Neuronal stem cell (in vitro differentiated cells): ENCODE measurements around the gene TRIM54.

Experiments
- DNase-seq: peaks from one replicate; pipeline ENCODE4 v3.0.0-alpha.2; 2013; ENCODE audit warnings: low spot score
- H2AFZ ChIP-seq: one replicate; pipeline ENCODE4 v1.6.1; 2013; ENCODE audit warnings: mild to moderate bottlenecking, low read length, inconsistent platforms
- H2AK5ac ChIP-seq: 2 replicates; pipeline ENCODE4 v1.6.1; 2013; ENCODE audit warnings: low read depth, mild to moderate bottlenecking, inconsistent platforms, low read length, moderate library complexity, mixed read lengths
- H2BK120ac ChIP-seq: 2 replicates; pipeline ENCODE4 v1.6.1; 2013; ENCODE audit warnings: low read depth, mild to moderate bottlenecking, inconsistent platforms, low read length, moderate library complexity, mixed read lengths
- H2BK12ac ChIP-seq: one replicate; pipeline ENCODE4 v1.6.1; 2013; ENCODE audit warnings: low read length, inconsistent platforms
- H2BK15ac ChIP-seq: 2 replicates; pipeline ENCODE4 v1.6.1; 2013; ENCODE audit warnings: mild to moderate bottlenecking, low read length, inconsistent platforms, mixed read lengths
- H2BK5ac ChIP-seq: one replicate; pipeline ENCODE4 v1.6.1; 2013; ENCODE audit warnings: inconsistent platforms, mild to moderate bottlenecking, low read length, moderate library complexity
- H3K14ac ChIP-seq: one replicate; pipeline ENCODE4 v1.6.1; 2013; ENCODE audit warnings: low read length, inconsistent platforms
- H3K18ac ChIP-seq: 2 replicates; pipeline ENCODE4 v1.6.1; 2013; ENCODE audit warnings: low read length, inconsistent platforms
- H3K23ac ChIP-seq: 2 replicates; pipeline ENCODE4 v1.6.1; 2013; ENCODE audit warnings: low read depth, mild to moderate bottlenecking, mixed read lengths, low read length, inconsistent platforms; ENCODE audit not compliant: poor library complexity
- H3K27ac ChIP-seq: replicated peaks from 3 replicates; pipeline ENCODE4 v1.5.1; 2013; ENCODE audit warnings: low read length, inconsistent platforms
- H3K27me3 ChIP-seq, 3 experiments: 2 replicates each; pipeline ENCODE4 v1.6.1; 2013; ENCODE audit warnings: low read length in 3 of 3, mild to moderate bottlenecking in 2 of 3, inconsistent platforms in 1 of 3, low read depth in 1 of 3, mixed read lengths in 1 of 3, moderate library complexity in 1 of 3; ENCODE audit not compliant: control insufficient read depth in 3 of 3, insufficient read depth in 3 of 3
- H3K36me3 ChIP-seq, 2 donors: replicated peaks in 1 of 2; 2 replicates each; pipeline ENCODE4 v1.6.1; 2013; ENCODE audit warnings: low read length in 2 of 2; ENCODE audit not compliant: control insufficient read depth in 2 of 2, insufficient read depth in 2 of 2
- H3K4ac ChIP-seq: 2 replicates; pipeline ENCODE4 v1.6.1; 2013; ENCODE audit warnings: inconsistent platforms, mild to moderate bottlenecking, low read length, moderate library complexity
- H3K4me1 ChIP-seq, 2 donors: 1 replicate in 1 of 2; 2 replicates in 1 of 2; pipeline ENCODE4 v1.6.1; 2013; ENCODE audit warnings: low read length in 2 of 2, low read depth in 1 of 2; ENCODE audit not compliant: control insufficient read depth in 2 of 2, insufficient read depth in 1 of 2
- H3K4me2 ChIP-seq: one replicate; pipeline ENCODE4 v1.6.1; 2013; ENCODE audit warnings: mild to moderate bottlenecking, low read length, inconsistent platforms; ENCODE audit not compliant: insufficient read depth, poor library complexity, severe bottlenecking
- H3K4me3 ChIP-seq, 2 donors: 2 replicates each; pipeline ENCODE4 v1.5.1; 2013; ENCODE audit warnings: low read length in 2 of 2, mild to moderate bottlenecking in 2 of 2, inconsistent platforms in 1 of 2, moderate library complexity in 1 of 2
- H3K79me1 ChIP-seq: one replicate; pipeline ENCODE4 v1.6.1; 2013; ENCODE audit warnings: low read depth, mild to moderate bottlenecking, inconsistent platforms, low read length, moderate library complexity
- H3K9ac ChIP-seq: one replicate; pipeline ENCODE4 v1.6.1; 2013; ENCODE audit warnings: mild to moderate bottlenecking, low read depth, low read length, inconsistent platforms; ENCODE audit not compliant: poor library complexity
- H3K9me3 ChIP-seq, 2 donors: replicated peaks in 1 of 2; 2 replicates each; pipeline versions ENCODE3 to v1.6.1; 2013; ENCODE audit warnings: low read length in 2 of 2, mild to moderate bottlenecking in 2 of 2, inconsistent platforms in 1 of 2, low read depth in 1 of 2, mixed read lengths in 1 of 2, moderate library complexity in 1 of 2; ENCODE audit not compliant: control insufficient read depth in 2 of 2, insufficient read depth in 1 of 2
- H4K8ac ChIP-seq: one replicate; pipeline ENCODE4 v1.6.1; 2013; ENCODE audit warnings: low read depth, mild to moderate bottlenecking, inconsistent platforms, low read length, moderate library complexity
- H4K91ac ChIP-seq: one replicate; pipeline ENCODE4 v1.6.1; 2013; ENCODE audit warnings: low read length, low read depth, mild to moderate bottlenecking, inconsistent platforms; ENCODE audit not compliant: poor library complexity
- WGBS, 2 donors: extraction: QIAGEN DNeasy Blood & Tissue Kit; methylation state at CpG; one replicate each; pipeline ENCODE4 v1.1.7; 2013; ENCODE audit warnings: missing lambda C conversion rate in 2 of 2, mixed read lengths in 1 of 2; ENCODE audit not compliant: insufficient read length in 2 of 2, insufficient replicate concordance in 1 of 2; ENCODE audit errors: extremely low coverage in 2 of 2; 5-methylcytosine and 5-hydroxymethylcytosine counted together

The TRIM54 gene

DNA sequence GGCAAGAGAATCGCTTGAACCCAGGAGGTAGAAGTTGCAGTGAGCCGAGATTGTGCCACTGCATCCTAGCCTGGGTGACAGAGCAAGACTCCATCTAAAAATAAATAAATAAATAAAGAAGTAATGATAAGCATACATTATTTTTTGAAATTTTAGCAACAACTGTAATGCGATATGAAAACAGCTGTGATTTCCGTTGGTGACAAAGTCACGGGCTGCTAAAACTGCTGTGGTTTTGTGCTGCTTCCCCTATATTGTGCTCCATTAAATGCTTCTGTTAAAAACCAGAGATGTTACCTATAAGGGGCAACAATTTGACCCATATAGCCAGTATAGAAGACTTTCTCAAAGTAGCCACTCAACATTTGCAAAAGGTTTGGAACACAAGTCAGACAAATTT lies 8.3 kb downstream of the TRIM54 start:
- H3K4ac ChIP-seq = no peak overlapping the region
- no peak overlapping the region for H3K18ac ChIP-seq
- H3K27ac ChIP-seq = no peak overlapping the region
- no peaks in the 10 kb centered on the region for H3K9me3 ChIP-seq
- H3K4me2 ChIP-seq = no peak overlapping the region
- H3K23ac ChIP-seq = no peak overlapping the region
- no peak overlapping the region for H3K9ac ChIP-seq
- no peaks in the 10 kb centered on the region for H3K4me1 ChIP-seq
- H3K79me1 ChIP-seq = no peaks in the 10 kb centered on the region
- DNase-seq = no peak
- H3K4me3 ChIP-seq = no peak overlapping the region
- no peak overlapping the region for H2BK12ac ChIP-seq
- H3K14ac ChIP-seq = no peak overlapping the region
- H3K27me3 ChIP-seq = peaks cover 0 to 84% (median 2%) of the 10 kb centered on the region in 3 experiments
- H2BK120ac ChIP-seq = no peak overlapping the region
- no CpG with 5 or more reads among the region's 5 CpGs for WGBS, 2 donors
- no peak overlapping the region for H2AK5ac ChIP-seq
- no peak overlapping the region for H2BK15ac ChIP-seq
- H2AFZ ChIP-seq = no peak overlapping the region
- no peak overlapping the region for H2BK5ac ChIP-seq
- no peaks in the 10 kb centered on the region for H3K36me3 ChIP-seq
- no peak overlapping the region for H4K91ac ChIP-seq
- H4K8ac ChIP-seq = no peak overlapping the region

DNA sequence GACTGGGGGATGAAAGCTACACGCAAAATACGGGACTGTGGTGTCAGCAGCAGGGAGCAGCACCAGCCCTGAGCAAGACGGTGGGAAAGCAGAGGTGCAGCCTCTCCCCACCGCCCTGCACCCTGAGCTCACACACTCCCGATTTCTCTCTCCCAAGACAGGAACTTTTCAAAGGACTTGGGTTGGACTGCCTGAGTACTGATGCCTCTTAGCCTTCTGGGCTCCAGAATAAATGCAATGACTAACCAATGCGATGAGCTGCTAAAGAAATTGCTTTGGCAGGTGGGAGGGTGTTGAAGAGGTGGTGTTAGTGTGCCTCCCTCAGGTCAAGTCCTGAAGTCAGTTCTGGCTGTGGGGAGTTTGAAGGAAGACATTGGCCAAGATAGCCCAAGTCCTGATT lies 9.6 kb downstream of the TRIM54 start:
- H2BK5ac ChIP-seq = no peak overlapping the region
- no peak overlapping the region for H3K4me2 ChIP-seq
- no peak overlapping the region for H2AFZ ChIP-seq
- H3K14ac ChIP-seq = no peak overlapping the region
- WGBS, 2 donors = no CpG with 5 or more reads among the region's 6 CpGs
- H4K8ac ChIP-seq = no peak overlapping the region
- no peak overlapping the region for H2BK120ac ChIP-seq
- H3K9ac ChIP-seq = no peak overlapping the region
- no peak overlapping the region for H3K23ac ChIP-seq
- no peak overlapping the region for H3K27ac ChIP-seq
- H3K36me3 ChIP-seq = no peaks in the 10 kb centered on the region
- H2AK5ac ChIP-seq = no peak overlapping the region
- no peak overlapping the region for H2BK12ac ChIP-seq
- no peaks in the 10 kb centered on the region for H3K9me3 ChIP-seq
- no peak overlapping the region for H2BK15ac ChIP-seq
- no peak for DNase-seq
- no peak overlapping the region for H3K4ac ChIP-seq
- no peak overlapping the region for H3K4me3 ChIP-seq
- no peaks in the 10 kb centered on the region for H3K79me1 ChIP-seq
- no peak overlapping the region for H4K91ac ChIP-seq
- H3K27me3 ChIP-seq = peaks cover 0 to 75% (median 2%) of the 10 kb centered on the region in 3 experiments
- H3K4me1 ChIP-seq = no peaks in the 10 kb centered on the region
- no peak overlapping the region for H3K18ac ChIP-seq

DNA sequence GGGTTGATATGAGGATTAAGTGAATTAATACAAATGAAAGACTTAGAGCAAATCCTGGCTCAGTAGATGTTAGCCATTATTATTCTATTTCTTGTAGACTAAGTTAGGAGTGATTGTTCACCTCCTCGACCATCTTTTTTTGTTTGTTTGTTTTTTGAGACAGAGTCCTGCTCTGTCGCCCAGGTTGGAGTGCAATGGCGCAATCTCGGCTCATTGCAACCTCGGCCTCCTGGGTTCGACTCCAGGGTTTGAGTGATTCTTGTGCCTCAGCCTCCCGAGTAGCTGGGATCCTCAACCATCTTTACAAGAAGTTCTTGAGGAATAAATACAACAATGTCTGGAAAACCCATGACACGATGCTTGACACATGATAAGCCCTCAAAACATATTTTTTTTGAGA lies 12.7 kb downstream of the TRIM54 start:
- Histone ChIP-seq H3K27ac (no peak overlapping the region), H2BK5ac (no peak overlapping the region), H2AFZ (no peak overlapping the region), H3K4ac (no peak overlapping the region), H3K4me1 (no peaks in the 10 kb centered on the region), H3K4me2 (no peak overlapping the region), H3K4me3 (no peak overlapping the region), H3K36me3 (no peaks in the 10 kb centered on the region), H3K14ac (no peak overlapping the region), H3K27me3 (peaks cover 0 to 73% (median 2%) of the 10 kb centered on the region in 3 experiments), H2BK120ac (no peak overlapping the region), H2BK12ac (no peak overlapping the region), H2AK5ac (no peak overlapping the region), H3K9me3 (no peaks in the 10 kb centered on the region), H2BK15ac (no peak overlapping the region), H4K8ac (no peak overlapping the region), H3K9ac (no peak overlapping the region), H3K79me1 (no peaks in the 10 kb centered on the region), H4K91ac (no peak overlapping the region), H3K23ac (no peak overlapping the region), H3K18ac (no peak overlapping the region)
- WGBS, 2 donors = no CpG with 5 or more reads among the region's 8 CpGs
- DNase-seq = no peak

DNA sequence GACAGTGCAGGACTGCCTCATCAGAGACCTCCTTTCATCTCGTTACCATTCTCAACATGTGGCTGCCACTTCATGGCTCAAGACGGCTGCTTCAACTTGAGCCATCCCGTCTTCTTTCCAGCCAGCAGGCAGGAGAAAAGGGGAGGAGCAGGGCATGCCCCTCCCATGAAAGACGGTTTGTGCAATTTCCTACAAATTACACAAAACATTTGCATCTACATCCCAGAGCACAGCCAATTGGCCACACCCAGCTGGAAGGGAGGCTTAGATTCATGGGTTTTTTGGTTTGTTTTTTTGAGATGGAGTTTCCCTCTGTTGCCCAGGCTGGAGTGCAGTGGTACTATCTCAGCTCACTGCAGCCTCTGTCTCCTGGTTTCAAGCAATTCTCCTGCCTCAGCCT lies 14.3 kb downstream of the TRIM54 start:
- no peak overlapping the region for H3K4me2 ChIP-seq
- H2AFZ ChIP-seq = no peak overlapping the region
- DNase-seq = no peak
- no peak overlapping the region for H2BK120ac ChIP-seq
- WGBS, 2 donors = no CpG with 5 or more reads among the region's 4 CpGs
- no peak overlapping the region for H4K8ac ChIP-seq
- H3K9me3 ChIP-seq = no peaks in the 10 kb centered on the region
- no peak overlapping the region for H2BK15ac ChIP-seq
- no peak overlapping the region for H3K4ac ChIP-seq
- H3K36me3 ChIP-seq = no peaks in the 10 kb centered on the region
- no peak overlapping the region for H3K18ac ChIP-seq
- no peak overlapping the region for H3K27ac ChIP-seq
- no peak overlapping the region for H4K91ac ChIP-seq
- no peak overlapping the region for H2BK5ac ChIP-seq
- no peaks in the 10 kb centered on the region for H3K4me1 ChIP-seq
- no peak overlapping the region for H2BK12ac ChIP-seq
- no peak overlapping the region for H3K23ac ChIP-seq
- H3K9ac ChIP-seq = no peak overlapping the region
- H3K27me3 ChIP-seq = peaks cover 0 to 59% (median 2%) of the 10 kb centered on the region in 3 experiments
- no peak overlapping the region for H2AK5ac ChIP-seq
- H3K14ac ChIP-seq = no peak overlapping the region
- no peaks in the 10 kb centered on the region for H3K79me1 ChIP-seq
- no peak overlapping the region for H3K4me3 ChIP-seq
